OCI-LY7 (cell line): ENCODE results near the gene GRAMD2A.

Experiments used
- CTCF ChIP-seq: fragments of 200-600 bp; sonication (generic); conservative IDR thresholded peaks from 2 replicates; pipeline ENCODE4 v1.5.1; 2014; ENCODE audit warnings: mild to moderate bottlenecking, antibody characterized with exemption, low read length, moderate library complexity, mixed read lengths
- EZH2phosphoT487 ChIP-seq: fragments of 200-600 bp; sonication (generic); IDR thresholded peaks from 2 replicates; pipeline ENCODE4 v1.6.1; 2018; ENCODE audit warnings: low read depth, borderline replicate concordance, mild to moderate bottlenecking, mixed run types, antibody characterized with exemption, low read length, moderate library complexity, mixed read lengths

- TF ChIP-seq EZH2phosphoT487 (no peak), CTCF (no peak)
Observed at GRCh38 chr15:72179950-72180581, 17.5 kb downstream of the GRAMD2A start.
